GM18868 (cell line): ENCODE results near the gene ERFL.

Experiments used
- ATAC-seq: cut with Tn5 transposase; IDR thresholded peaks from one replicate; pipeline ENCODE4 v1.9.1; 2021; ENCODE audit warnings: mild to moderate bottlenecking, moderate library complexity; ENCODE audit not compliant: unreplicated experiment

The ERFL gene

DNA sequence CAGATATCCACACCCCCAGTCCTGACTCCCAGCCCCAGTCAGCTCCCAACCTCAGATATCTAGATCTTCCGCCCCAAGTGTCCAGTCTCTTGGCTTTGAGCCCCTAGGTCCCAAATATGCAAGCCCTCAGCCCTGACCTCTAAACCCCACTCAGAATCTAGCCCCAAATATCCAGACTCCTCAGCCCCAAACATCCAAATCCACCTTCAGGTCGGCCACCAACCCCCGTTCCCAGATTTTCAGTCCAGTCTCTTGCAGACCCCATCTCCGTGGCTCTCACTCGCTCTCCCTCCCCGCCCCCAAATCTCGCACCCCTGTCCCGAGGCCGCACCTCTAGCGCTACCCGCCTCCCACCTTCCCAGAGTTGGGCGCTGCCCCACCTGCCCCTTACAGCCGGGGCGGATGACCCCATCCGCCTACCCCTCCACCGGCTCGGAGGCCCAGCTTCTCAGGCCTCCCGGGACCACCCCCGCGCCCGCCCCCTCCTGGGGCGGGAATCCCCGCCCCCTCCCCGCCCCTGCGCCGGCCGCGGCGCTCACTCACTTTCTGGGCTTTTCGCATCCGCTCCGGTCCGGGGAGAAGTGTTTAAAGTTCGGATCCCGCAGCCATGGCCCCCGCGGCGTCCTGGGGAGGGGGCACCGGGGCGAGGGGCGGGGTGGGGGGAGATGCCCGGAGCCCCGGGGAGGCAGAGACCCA, 604 bp downstream of the ERFL start:
- no peak for ATAC-seq

DNA sequence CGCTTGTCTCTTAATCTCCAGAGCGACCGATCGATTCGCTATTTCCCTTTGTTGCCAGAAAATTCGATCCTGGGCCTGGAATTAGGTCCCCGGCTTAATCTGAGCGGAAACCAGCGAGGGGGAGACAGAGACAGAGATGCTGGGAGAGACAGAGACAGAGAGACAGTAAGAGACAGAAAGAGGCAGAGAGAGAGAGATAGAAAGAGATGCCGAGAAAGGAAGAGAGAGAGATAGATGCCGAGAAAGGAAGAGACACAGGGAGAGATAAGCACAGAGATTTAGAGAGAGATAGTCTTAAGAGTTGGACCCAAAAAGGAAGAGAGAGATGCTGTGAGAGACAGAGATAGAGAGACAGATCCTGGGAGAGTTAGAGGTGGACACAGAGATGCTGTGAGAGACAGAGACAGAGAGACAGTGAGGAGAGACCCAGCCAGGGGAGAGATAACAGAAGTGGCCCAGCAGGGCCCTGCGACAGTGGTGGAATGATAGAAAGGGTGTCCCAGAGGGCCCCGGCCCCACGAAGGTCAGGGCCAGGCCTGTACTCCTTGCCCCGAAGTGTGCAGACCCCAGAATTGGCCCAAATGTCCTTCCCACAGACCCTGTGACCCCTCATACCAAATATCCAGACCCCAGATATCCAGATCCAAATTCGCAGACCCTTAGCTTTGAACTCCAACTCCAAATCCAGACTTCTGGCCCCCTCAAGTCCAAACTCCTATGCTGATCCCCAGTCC, 1.3 kb downstream of the ERFL start:
- no peak for ATAC-seq

DNA sequence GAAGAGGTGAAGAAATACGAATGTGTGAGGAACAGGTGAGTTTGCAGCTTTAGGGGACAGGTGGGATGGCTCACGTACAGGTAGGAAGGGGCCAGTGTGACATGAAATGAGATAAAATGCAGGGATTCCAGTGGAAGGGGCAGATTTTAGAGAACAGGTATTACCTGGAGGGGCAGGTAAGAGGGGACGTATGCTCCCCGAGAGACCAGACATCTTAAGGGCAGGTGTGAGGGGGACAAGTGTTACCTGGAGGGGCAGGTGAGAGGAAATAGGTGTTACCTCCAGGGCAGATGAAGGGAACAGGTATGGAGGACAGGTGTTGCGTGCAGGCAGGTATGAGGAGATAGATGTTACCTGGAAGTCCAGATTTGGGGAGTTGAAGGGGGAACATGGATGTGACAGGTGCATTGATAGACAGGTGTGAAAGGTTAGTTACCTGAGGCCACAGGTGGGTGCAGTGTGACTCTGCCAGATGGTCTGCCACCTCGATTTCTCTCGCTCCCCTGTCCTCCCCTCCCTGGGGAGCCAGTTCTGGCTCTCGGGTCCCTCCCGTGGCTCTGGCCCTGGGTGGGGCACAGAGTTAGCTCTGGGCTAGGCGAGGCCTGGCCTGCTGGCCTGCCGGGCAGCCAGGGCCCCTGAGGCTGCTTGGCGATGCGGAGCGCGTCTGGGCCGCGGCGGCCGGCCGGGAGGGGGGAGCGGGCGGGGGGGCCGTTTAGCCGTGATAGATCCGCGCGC, 2.1 kb downstream of the ERFL start:
- no peak for ATAC-seq

DNA sequence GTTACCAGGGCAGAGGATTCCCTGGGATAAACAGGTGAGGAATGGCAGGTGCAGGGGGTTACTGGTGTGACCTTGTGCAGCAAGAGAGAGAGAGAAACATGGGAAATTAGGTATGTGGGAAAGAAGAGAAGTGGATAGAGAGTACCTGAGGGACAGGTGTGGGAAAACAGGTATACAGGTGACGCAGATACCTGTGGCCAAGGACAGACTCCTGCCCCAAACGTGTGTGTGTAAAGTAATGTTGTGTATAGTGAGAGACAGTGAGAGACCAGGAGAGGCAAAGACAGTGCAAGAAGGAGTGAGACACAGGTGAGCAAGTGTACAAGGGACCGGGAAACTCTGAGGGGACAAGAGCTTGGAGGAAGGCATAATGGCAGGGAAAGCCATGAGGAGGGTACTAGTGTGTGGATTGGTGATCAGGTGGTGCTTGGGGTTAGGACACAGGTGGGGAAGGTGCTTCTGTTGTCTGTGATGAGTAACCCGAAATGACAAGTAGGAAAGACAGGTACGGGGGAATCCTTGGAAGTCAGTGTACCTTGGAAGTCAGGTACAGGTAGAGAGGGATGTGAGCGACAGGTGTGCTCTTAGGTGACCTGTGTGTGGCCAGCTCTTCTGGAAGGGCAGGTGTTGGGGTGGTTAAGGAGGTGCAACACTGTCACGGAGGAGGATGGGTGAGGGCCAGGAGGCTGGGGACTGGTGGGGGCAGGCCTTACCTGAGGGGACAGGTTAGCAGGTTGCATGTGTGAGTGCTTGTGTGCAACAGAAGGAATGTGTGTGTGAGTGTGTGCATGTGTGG, 2.8 kb downstream of the ERFL start:
- ATAC-seq: no peak

DNA sequence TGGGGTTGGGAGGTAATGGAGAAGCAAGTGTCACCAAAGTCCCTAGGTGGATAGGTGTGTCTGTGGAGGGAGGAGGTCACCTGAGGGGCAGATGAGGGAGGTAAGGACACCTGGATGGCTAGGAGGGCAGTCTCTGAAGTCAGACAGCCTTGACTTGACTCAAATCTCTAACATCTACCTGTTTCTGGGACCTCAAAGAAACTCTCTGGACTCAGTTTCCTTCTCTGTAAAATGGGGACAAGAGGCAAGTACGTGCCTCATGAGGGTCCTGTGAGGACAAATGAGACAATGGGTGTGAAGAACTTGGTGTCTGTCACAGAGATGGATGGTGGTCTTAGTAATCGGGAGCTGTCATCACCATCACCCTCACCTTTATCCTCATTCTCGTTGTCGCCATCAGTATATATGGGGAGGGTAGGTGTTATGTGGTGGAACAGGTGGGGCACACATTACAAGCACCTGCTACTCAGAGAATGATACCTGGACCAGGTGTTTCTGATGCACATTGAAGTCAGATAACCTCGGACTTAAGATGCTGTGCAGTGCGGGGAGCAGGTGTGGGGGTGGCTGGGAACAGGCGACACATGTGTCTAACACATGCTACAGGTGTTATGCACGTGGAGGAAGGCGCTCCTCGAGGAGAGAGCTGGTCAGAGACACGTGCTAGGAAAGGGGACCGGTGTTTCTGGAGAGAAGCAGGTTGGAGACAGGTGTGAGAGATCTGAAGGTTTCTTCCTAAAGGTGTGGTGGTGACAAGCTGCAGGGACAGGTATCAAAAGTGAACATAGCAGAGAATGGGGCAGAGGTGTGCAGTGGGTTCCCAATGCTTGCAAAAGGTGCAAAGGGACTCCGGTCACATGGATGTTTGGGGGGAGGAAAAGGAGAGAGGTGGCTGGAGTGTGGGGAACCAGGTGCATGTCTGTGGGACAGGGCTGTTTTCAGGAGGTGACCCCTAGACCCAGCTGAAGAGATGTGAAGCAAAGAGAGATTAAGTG, 3.8 kb downstream of the ERFL start:
- ATAC-seq: no peak

DNA sequence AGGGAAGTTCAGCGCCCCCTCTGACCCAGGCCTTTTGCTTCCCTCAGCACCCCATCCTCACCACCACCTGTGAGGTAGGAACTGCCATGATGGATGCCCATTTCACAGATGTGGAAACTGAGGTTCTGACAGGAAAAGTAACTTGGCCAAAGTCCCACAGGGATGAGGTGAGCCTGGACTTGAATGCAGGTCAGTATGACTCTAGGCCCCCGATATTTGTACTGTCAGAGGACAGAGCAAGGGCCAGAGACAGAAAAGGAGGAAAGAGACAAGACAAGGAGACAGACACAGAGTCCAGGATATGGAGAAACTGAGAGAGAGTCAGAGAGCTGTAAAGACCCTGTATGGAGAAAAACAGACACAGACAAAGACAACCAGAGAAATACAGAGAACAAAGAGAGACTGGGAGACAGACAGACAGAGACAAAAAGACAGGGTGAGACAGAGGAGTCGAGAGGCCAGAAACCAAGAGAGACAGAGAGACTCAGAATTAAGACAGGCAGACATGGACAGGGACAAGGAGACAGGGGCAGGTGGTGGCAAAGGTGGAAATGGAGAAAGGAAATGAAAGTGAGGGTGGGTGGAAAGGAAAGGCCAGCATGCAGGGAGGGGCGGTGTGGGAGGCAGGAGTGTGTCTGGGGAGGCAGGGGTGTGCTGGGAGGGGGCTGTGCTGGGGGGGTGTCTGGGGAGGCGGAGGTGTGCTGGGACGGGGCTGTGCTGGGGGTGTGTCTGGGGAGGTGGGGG, 5.0 kb downstream of the ERFL start:
- no peak for ATAC-seq

DNA sequence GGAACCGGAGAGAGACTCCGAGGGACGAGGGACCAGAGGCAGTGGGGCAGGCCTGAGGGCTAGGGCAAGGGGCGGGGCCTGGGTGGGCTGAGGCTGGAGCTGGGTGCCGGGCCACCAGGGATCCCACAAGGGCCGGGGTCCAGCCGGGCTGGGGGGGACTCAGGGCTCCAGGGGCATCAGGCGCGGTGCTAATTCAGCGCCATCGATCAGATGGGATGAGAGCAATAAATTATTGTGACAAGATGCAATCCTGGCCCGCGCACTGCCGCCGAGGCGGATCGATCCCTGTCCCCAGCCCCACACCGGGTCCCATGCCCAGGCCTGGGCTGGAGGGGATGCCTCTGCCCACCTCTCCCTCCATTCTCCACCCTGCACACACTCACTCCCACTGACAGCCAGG, 5.7 kb downstream of the ERFL start:
- ATAC-seq: no peak

DNA sequence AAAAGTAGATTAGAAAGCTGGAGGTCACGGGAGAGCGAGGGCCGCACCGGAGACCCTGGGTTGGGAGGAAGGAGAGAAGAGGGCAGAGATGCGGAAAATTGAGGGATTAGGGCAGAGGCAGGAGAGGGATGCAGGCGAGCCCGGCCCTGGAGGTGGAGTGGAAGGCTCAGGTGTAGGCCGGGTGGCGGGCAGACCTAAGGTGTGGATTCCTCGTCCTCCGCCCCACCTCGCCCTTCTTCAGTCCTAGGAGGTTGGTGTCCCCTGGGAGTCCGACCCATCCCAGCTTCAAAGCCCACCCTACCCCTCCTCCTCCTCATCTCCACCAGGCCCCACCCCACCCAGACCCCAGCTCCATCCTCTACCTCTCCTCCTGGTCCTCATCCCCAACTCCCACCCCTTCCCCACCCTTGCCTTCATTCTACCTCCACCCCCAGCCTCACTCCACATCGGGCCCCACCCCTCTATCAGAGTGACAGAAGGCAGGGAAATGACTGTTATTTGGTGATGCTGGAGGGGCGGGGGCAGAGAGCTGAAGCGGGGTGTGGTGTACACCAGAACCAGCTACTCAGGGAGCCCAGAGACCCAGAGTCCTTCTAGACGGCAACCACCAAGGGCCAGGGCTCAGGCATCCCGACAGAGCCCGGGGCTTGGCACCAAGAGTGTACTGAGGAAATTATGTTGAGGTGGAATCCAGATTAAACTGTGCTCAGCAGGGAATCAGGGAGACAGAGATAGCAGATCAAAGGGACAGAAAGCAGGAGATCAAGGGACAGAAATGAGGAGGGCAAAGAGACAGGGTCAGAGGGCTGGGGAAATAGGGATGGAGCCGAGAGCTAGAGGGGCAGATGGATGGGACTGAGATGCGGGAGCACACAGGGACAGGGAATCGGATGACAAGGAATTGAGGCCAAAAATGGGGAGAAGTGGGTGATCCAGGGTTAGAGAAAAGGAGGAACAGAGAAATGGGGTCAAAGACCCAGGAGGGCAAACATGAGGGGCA, 6.4 kb downstream of the ERFL start:
- ATAC-seq: no peak

DNA sequence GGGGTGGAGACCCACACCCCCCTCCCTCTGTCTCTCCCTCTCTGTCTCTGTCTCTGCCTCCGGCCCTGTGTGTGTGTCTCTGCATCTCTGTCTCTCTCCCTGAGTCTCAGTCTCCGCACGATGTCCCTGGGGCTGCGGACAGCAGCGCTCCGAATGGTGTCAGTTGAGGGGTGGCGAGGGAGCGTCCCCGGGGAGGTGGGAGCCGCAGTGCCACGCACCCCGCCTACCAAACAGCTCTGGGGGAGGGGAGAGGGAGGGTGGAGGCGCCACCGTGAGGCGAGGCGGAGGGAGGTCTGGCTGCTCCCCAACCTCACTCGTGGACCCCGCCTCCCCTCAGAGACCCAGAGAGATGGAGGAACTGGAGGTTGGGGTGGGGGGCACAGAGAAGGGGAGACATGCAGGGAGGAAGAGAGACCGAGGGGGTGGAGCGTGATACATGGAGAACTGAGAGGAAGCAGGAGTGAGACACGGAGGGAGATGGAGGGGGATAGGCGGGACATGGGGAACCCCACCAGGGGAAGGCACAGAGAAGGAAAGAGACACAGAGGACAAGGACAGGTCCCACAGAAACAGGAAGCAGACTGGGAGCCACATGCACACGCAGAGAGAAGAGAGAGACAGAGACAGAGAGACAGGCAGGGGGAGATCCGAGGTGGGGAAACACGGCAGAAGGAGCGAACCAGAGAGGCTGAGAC, 7.2 kb downstream of the ERFL start:
- ATAC-seq: no peak

DNA sequence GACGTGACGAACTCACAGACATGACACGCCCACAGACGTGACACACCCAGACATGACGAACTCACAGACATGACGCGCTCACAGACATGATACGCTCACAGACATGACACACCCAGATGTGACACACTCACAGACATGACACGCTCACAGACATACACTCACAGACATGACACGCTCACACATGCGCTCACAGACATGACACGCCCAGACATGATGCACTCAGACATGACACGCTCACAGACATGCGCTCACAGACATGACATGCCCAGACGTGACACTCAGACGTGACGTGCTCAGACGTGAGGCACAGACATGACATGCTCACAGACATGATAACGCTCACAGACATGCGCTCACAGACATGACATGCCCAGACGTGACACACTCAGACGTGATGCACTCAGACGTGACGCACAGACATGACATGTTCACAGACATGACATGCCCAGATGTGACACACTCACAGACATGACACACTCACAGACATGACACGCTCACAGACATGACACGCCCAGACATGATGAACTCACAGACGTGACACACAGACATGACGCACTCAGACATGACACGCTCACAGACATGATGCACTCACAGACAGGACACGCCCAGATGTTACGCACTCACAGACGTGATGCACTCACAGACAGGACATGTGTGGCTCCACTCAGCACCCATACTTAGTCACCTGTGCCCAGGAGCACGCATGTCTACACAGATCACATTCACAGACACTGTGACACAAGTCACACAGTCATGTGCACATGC, 8.1 kb downstream of the ERFL start:
- ATAC-seq: no peak

DNA sequence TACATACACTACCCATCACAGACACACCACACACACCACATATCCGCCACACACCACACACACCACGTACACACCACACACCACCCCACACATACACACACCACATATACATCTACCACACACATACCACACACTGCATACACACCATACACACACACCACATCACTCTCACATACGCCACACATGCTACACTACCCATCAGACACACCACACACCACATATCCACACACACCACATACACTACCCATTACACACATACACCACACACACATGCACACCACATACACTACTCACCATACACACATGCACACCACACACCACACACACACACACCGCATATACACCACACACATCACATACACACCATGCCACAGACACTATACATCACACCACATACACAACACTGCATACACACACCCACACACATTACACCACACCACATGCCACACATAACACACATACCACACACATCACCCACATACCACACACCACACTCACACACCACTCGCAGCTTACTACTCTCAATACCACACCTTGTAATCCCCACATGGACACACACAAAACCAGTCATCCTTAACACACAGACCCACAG, 9.5 kb downstream of the ERFL start:
- ATAC-seq: no peak

DNA sequence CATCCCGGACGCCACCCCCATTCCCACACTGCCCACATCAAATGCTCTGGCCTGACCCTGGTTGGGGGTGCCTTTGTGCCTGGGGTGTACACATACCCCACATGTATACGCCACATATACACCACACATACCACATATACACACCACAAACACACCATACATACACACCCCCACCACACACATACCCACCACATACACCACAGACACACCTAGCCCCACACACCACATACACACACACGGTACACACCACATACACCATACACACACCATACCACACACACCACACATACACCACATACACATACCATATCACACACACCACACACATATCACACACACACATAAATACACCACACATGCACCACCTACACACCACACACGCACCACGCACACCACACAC, 10.2 kb downstream of the ERFL start:
- ATAC-seq: no peak

DNA sequence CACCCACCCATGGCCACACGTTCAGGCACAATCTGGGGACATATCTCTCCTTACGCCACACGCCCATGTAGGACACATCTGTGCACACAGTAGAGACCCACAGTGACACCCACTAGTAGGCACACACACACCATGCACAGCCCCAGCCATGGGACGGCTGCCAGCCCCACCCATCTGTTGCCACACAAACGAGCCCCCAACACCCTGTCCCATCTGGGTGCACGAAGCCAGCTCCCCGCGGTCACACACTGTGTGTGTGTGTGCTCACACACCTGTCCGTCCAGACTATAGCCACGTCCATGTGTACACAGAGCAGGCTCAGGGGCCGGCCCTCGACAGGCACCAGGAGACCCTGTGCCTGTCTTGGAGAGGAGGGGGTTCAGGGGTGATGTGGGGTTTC, 10.6 kb downstream of the ERFL start:
- ATAC-seq: no peak

DNA sequence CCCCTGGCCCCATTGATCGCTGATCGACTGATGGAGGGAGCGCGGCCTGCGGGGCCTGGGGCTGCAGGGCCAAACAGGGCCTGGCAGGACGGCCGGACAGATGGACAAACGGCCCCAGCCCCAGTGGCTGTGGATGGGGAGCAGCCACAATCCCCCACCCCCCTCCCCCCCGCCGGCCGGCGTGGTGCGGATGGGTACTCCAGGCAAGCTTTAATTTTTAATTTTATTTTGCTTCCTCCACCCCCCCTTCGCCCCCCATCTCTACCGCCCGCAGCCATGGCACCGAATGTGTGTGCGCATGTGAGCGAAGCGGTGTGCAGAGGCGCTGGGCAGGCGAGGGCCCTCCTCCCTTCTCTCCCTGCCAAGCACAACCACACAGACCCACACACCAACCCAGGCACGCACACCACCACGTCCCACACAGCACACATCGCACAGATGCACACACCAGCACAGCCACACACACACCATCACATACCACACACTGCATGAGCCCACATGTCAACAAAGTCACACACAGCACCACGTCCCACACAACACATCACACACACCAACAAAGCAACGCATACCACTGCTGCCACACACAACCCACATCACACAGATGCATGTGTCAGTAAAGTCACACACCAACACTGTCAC, 12.4 kb downstream of the ERFL start:
- no peak for ATAC-seq

DNA sequence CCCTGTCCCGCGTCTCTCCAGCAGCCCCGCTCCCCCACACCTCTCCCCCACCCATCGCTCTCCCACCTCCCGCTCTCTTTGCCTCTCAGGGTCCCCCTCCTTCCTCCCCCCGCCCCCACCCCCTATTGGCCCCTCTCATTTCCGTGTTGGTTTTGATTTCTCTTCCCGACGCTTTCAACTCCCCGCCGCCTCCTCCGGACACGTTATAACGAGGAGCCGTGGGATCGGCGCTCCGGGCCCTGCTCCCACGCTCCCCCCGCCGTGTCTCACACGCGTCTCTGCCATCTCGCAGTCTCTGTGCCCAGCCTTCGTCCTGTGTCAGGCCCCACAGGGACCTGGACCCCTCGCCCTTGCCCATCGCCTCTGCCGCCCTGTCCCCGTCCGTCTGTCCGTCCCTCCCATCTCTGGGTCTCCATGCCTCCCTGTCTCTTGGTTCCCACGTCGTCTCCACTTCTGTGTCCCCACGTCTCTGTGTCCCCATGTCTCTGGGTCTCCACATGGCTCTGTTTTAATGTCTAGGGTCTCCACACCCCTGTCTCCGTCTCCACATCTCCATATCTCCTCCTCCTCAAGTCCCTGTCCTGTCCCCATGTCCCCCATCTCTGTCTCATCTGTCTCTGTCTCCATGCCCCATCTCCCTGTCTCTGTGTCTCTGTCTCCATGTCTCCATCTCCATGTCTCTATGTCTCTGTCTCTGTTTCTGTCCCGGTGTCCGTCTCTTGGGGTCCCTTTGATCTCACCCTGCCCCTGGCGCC, 13.1 kb downstream of the ERFL start:
- ATAC-seq: no peak
